Natural killer cell (primary cell): ENCODE data around the gene APC2. TPM values are rescaled to one million over a fixed set of nuclear protein-coding genes. Genes with fewer than 3 reads are reported as not detected.

Source experiments
- total RNA-seq, 4 donors: library from RNA; stranded (reverse); fragments of 120-200 nt in 1 of 4; gene quantifications; one replicate each; pipeline versions ENCODE4 v1.2.3 to v1.2.4, GENCODE V29; 2013 to 2022

Gene APC2
- total RNA-seq, 3 donors from 2014 or later (not counting 1 experiment from before 2014, with no cell fraction given), result 0.14 to 0.58 (median 0.27) TPM

Other genes starting within 250 kb of the APC2 start
- 10 to 100 TPM; 51.5 to 61.1 (median 54.0) TPM for gene STK11, start 244.3 kb upstream of the APC2 start, total RNA-seq
- gene CBARP, start 212.1 kb upstream of the APC2 start, total RNA-seq, result under 1 TPM in 2 of 3 donors, not detected in 1; 0.14 to 0.41 TPM
- gene ATP5F1D, start 208.4 kb upstream of the APC2 start, total RNA-seq, result 100 to 1,000 TPM in 2 of 3 donors, 10 to 100 TPM in 1; 88.6 to 119 (median 104) TPM
- 100 to 1,000 TPM; 296 to 367 (median 314) TPM for gene MIDN, start 201.5 kb upstream of the APC2 start, total RNA-seq
- gene CIRBP, start 180.8 kb upstream of the APC2 start, total RNA-seq, result 100 to 1,000 TPM; 410 to 454 (median 440) TPM
- 10 to 100 TPM; 26.6 to 33.4 (median 27.1) TPM for gene FAM174C, start 174.6 kb upstream of the APC2 start, total RNA-seq
- gene EFNA2, start 164.2 kb upstream of the APC2 start, total RNA-seq, result not detected
- 10 to 100 TPM; 60.8 to 67.9 (median 66.6) TPM for gene NDUFS7, start 66.2 kb upstream of the APC2 start, total RNA-seq
- 1 to 10 TPM; 5.1 to 7.5 (median 7.1) TPM for gene GAMT, start 48.6 kb upstream of the APC2 start, total RNA-seq
- gene DAZAP1, start 42.5 kb upstream of the APC2 start, total RNA-seq, result 100 to 1,000 TPM; 166 to 207 (median 170) TPM
- 100 to 1,000 TPM; 731 to 872 (median 837) TPM for gene RPS15, start 11.7 kb upstream of the APC2 start, total RNA-seq
- 10 to 100 TPM; 30.2 to 42.2 (median 34.3) TPM for gene C19orf25, start 29.1 kb downstream of the APC2 start, total RNA-seq
- gene PCSK4, start 40.2 kb downstream of the APC2 start, total RNA-seq, result 1 to 10 TPM; 4.1 to 6.0 (median 5.3) TPM
- 1 to 10 TPM; 3.9 to 5.0 (median 4.3) TPM for gene REEP6, start 41.1 kb downstream of the APC2 start, total RNA-seq
- 1 to 10 TPM in 2 of 3 donors, under 1 TPM in 1; 0.70 to 2.5 (median 1.0) TPM for gene ADAMTSL5, start 62.9 kb downstream of the APC2 start, total RNA-seq
- gene PLK5, start 74.0 kb downstream of the APC2 start, total RNA-seq, result not detected
- 1 to 10 TPM; 4.2 to 6.9 (median 4.4) TPM for gene MEX3D, start 118.2 kb downstream of the APC2 start, total RNA-seq
- 10 to 100 TPM; 55.9 to 66.7 (median 59.0) TPM for gene MBD3, start 142.7 kb downstream of the APC2 start, total RNA-seq
- 100 to 1,000 TPM in 1 of 3 donors, 10 to 100 TPM in 2; 91.2 to 142 (median 99.1) TPM for gene UQCR11, start 155.3 kb downstream of the APC2 start, total RNA-seq
- 10 to 100 TPM; 54.5 to 72.2 (median 64.3) TPM for gene TCF3, start 202.5 kb downstream of the APC2 start, total RNA-seq